ENCODE results near the gene MET.
A peak's percentile ranks its signal among the peaks of the same experiment; 100 is the strongest.

The MET gene

GRCh38 chr7:116665332-116665996 is 6.5 kb upstream of the MET start:
- no peak for DNase-seq

- no peak for DNase-seq
Observed at GRCh38 chr7:116669769-116670168, 2.2 kb upstream of the MET start.

DNA sequence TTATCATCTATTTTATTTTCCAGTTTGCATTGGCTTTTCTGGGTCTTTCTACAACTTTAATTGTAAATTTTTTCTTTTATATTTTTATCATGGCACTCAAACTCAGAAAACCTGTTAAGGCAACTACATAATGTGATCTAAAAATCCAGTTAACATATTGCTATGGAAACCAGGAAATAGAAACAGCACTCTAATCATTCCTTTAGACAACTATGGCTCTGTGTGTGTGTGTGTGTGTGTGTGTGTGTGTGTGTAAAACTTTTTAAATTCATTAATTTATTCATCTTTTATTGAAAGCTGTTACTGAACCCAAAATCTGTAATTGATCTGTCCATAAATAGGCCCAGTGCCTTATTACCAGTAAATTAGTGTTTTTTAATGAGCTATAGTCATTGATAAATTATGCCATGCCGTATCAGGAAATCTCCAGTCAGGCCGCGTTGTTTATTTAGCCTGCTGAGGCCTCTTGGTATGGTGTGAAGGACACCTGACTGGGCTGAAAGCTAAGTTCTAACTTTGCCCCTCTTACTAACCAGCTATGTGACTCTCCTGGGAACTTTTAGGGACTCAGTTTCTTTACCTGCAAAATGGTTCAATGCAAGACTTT is 1.5 kb upstream of the MET start:
- no peak for DNase-seq

DNA sequence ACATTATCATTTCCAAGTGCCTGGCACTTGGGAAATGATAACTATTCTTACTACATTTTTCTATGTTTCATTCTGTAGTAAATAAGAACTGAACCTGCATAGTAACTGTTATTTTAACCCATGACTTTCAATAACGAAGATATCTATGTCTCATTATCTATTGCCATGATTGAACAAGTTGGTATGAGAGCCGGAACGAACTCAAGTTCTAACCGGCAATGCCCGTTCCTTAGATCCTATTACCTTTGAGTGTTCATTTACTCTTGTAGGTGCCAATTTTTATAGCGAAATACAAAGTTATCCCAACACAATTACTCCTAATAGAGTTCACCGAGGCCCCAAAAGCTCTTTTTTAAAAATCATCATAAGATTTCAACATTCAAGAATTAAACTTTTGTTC is 885 bp upstream of the MET start:
- DNase-seq = no peak

DNA sequence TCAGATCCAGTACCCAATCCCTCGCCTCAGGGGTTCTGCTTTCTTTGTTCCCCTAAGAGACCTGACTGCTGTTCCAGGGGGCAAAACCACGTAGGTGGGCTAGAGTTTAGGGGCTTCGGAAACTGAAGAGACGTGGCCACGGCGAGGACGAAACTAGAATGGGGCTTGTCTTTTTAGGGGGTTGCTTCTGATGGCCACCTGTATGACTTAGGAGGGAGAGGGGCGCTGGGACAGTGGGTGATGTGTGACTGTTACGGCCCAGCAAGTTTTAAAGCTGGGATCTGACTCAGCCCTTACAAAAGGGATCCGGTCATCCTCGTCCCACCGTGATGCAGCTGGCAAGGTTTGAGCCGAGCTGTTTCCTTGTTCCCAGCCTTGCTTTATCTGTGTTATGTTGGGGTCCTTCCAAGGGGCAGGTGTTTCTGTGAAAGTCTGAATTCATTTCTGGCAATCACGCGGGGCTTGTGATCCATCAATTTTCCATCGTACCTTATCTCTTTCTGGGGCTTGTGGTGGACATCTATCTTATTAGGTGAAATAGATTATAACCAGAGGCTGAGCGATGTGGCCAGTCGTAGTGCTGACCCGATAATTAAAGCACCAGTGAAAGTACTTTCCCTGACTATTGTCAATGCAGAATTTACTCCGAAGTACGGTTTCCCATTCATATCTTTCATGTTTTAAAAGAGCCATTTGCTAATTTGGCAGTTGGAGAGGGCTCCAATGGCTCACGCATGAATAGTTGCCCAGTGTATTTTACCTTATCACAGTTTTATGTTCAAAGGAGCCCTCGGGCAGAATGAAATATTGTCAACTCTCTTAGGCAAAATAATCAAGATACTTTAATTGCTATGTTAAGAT is 830 bp downstream of the MET start:
- peak; percentile 75 for DNase-seq

GRCh38 chr7:116673457-116673865 is 1.5 kb downstream of the MET start:
- DNase-seq = peak; percentile 75

GRCh38 chr7:116674508-116675173 is 2.6 kb downstream of the MET start:
- DNase-seq = no peak

- DNase-seq = no peak
Observed at GRCh38 chr7:116675812-116676355, 3.9 kb downstream of the MET start.

- no peak for DNase-seq
Observed at GRCh38 chr7:116678780-116679179, 6.8 kb downstream of the MET start.

DNA sequence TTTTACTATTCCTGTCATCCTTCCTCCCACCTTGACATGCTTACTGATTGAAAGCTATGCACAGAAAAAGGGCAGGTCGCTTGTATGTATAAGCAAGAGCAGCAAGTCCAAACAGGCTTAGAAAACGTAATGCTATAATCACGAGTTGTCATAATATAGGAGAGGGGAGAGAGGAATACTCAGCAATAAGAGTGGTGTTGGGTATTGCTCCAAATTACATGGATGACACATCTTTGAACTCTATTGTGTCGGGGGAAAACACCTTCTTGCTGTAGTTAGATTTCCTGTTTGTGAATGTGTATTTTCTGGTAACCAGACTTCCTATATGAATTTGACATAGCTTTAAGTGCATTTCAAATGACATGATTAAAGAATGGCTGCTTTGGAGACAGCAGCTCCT is 7.5 kb downstream of the MET start:
- DNase-seq = no peak

DNA sequence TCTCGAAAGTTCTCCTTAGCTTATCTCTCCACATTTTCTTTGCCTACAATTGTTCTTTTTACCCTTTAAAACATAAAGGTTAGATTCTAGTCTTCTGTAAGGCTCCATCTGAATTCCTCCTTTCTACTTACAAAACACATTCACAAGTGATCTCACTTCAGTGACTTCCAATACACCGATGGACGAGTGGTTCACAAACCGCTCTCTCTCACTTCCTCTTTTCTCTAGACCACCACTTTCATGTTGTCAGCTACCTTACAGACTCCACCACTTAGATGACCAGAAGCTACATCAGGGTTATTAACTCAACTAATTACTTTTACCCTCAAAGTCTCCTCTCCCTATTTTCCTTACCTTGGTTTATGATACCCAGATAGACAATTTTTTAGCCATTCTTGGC is 11.8 kb downstream of the MET start:
- no peak for DNase-seq

DNA sequence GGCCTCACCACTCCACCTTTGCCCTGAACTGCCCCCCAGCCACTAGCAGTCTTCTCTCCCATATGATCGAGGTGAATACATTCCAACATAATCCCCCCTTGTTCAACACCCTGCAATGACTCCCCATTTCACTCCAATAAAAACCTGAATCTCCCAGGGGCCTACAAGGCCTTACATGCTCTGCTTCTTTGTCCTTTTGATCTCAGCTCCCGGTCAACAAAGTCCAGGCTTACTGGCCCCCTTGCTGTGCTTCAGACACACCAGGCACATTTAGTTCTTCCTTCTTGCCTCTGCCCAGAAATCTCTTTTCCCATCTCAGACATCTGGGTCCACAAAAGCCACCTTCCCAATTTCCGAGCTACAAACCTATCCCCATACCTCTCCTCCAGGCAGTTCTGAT is 14.0 kb downstream of the MET start:
- DNase-seq = no peak

DNA sequence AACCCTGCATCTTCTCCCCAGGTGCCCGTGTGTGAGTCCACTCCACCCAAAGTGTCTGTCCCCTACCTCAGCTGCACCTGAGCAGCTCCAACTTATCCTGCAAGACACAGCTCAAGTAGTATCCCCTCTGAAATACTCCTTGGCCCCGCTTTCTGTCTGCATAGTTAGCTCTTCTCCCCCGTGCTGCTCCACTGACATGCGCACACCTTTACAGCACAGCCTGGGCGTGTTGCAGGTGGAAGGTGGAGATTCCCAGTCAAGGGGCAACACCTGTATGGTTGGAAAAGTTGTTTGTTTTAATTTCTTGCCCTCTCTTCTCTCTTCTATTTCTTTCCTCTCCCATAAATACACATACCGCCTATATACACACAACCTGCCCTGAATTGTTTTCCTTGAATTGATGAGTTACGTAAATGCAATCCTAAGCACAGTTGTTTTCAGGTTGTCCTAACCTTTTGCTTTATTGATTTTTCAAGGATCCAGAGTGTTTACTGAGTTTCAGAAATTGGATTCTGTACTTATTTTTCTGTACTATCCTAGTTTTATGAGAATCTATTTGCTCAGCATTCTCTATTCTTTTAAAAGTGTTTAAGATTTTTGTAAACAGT is 14.9 kb downstream of the MET start:
- no peak for DNase-seq

DNA sequence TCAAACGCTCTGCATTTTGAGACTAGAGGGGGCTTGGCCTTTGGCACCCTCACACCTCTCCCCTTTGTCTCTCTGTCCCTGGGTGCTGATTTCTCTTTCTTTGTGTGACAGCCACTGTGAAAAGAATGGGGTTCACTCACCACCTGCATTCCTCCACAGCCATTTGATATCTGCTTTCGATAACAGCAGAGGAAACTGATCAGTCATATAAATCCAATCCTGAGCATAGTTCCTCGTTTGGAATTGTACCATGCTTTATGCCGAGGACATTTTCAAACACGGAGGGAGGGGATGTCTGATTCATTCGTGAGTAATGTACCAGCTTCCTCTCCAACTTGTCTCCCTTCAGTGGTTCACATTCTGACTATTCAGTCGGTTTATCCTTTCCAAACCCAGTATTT is 15.8 kb downstream of the MET start:
- no peak for DNase-seq

DNA sequence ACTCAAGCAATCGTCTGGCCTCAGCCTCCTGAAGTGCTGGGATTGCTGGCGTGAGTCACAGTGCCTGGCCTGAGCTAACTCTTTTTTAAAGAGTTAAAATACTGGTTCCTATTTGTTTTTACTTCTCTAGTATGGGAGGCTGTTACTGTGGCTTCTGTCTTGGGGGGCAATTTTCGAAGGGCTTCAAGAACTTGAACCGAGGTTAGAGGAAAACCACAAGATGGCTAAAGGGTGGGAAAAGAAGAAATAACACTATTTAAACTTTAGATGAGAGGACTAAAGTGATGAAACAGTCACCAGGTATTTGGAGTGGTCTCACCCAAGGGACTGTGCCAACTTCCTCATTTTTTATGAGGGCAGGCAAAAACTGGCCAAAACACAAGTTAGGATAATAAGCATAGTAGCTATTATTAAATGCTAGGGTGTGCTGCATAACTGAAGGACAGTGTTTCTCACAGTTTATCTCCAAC is 17.8 kb downstream of the MET start:
- DNase-seq = no peak

- no peak for DNase-seq
Observed at GRCh38 chr7:116691664-116692063, 19.7 kb downstream of the MET start.

- DNase-seq = no peak
Observed at GRCh38 chr7:116692401-116693308, 20.7 kb downstream of the MET start.

- no peak for DNase-seq
Observed at GRCh38 chr7:116696707-116697106, 24.7 kb downstream of the MET start.

DNA sequence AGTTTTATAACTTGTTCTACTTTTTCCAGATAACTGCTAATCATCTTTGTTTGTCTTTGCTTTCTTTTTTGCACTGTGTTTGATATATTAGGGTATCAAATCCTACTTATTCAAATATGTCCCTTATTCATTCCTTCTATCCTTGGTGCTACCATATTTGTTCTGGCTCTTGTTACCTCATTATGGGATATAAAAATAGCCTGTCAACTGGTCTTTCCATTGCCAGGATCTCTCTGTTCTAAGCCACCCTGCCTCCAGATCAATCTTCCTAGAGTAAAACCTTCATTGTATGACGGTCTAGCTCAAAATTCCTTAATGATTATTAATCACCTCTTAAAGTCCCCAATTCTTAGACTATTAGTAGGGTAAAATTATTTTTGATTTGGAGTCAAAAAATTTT is 25.2 kb downstream of the MET start:
- DNase-seq = peak; percentile 18

DNA sequence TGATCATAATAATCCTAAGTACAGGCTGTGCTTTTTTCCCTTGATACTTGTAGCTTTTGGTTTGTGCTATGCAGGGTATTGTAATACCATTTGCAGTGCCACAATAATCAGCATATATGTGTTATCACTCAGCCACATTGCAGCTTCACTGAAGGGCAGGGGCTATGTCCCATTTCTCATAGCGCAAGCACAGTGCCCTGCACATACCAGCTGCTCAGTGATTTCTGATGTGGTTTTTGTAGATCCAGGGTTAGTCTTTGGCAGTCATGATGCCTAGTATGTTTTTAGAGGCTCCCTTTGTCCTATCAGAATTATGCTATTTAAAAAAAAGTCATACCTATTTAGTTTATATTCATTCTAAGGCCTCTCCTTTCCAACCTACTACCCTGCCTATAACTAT is 25.8 kb downstream of the MET start:
- DNase-seq = peak; percentile 57

GRCh38 chr7:116698396-116698795 is 26.4 kb downstream of the MET start:
- DNase-seq = no peak
